ENCODE results near the gene MCF2L2. TPM values are rescaled to one million over a fixed set of nuclear protein-coding genes. Genes with fewer than 3 reads are reported as not detected.

MCF2L2 gene
- total RNA-seq, 3 donors from 2014 or later (not counting 1 experiment from before 2014, with no cell fraction given): 2.2 to 4.9 (median 2.7) TPM

GRCh38 chr3:183455089-183455488 lies 26.7 kb upstream of the MCF2L2 start:
- H3K27me3 Mint-ChIP-seq (ENCODE audit: low read depth in 2 of 2): no peaks in the 10 kb centered on the region
- H3K4me1 ChIP-seq (ENCODE audit: control insufficient read depth, insufficient read depth, low read length): no peaks in the 10 kb centered on the region
- TF ChIP-seq, protein P1, sequence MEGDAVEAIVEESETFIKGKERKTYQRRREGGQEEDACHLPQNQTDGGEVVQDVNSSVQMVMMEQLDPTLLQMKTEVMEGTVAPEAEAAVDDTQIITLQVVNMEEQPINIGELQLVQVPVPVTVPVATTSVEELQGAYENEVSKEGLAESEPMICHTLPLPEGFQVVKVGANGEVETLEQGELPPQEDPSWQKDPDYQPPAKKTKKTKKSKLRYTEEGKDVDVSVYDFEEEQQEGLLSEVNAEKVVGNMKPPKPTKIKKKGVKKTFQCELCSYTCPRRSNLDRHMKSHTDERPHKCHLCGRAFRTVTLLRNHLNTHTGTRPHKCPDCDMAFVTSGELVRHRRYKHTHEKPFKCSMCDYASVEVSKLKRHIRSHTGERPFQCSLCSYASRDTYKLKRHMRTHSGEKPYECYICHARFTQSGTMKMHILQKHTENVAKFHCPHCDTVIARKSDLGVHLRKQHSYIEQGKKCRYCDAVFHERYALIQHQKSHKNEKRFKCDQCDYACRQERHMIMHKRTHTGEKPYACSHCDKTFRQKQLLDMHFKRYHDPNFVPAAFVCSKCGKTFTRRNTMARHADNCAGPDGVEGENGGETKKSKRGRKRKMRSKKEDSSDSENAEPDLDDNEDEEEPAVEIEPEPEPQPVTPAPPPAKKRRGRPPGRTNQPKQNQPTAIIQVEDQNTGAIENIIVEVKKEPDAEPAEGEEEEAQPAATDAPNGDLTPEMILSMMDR (IDR thresholded peaks at IDR 0.05): no peak
- intact Hi-C loops (cut with micrococcal nuclease): no loop called here
- H3K4me3 Mint-ChIP-seq: no peak overlapping the region
- no peaks in the 10 kb centered on the region for H3K9me3 ChIP-seq (ENCODE audit: control insufficient read depth, insufficient read depth, low read length)
- no peak overlapping the region for H3K4me3 ChIP-seq (ENCODE audit: low read length)
- no peaks in the 10 kb centered on the region for H3K9me3 Mint-ChIP-seq
- H3K4me1 Mint-ChIP-seq: peaks cover 0 to under 1% of the 10 kb centered on the region in 2 donors
- peaks cover 16% of the 10 kb centered on the region for H3K36me3 ChIP-seq (ENCODE audit: control insufficient read depth, insufficient read depth, low read length)
- H3K36me3 Mint-ChIP-seq: peaks cover 6% of the 10 kb centered on the region
- H3K27ac Mint-ChIP-seq: no peak overlapping the region
- WGBS (ENCODE audit: insufficient coverage): 95% methylated on average over 5 of the region's 5 CpGs
- no peaks in the 10 kb centered on the region for H3K27me3 ChIP-seq (ENCODE audit: control insufficient read depth, insufficient read depth, low read length)
- H3K27ac ChIP-seq (ENCODE audit: low read length): no peak overlapping the region
- ATAC-seq: no peak
- no peak for DNase-seq

DNA sequence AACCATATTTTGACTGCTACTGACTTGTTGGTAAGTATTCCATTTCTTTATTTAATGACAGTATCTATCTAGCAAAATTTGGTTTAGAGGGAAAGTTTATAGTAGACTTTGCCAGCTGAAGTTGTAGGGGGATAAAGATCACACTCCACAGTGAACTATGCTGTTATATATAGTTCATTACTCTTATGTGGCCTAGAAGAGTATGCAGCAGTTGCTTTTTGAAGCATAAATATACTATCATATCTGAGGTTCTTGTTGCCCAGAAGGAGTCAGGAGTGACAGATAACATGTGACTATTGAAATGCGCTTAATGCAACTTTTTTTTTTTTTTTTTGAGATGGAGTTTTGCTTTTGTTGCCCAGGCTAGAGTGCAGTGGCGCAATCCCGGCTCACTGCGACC lies 25.6 kb upstream of the MCF2L2 start:
- Mint-ChIP-seq H3K4me3 (no peak overlapping the region), H3K4me1 (peaks cover 4 to 8% of the 10 kb centered on the region in 2 donors), H3K9me3 (no peaks in the 10 kb centered on the region), H3K27ac (no peak overlapping the region), H3K36me3 (peaks cover 6% of the 10 kb centered on the region), H3K27me3 (ENCODE audit: low read depth in 2 of 2) (no peaks in the 10 kb centered on the region)
- H3K4me1 ChIP-seq (ENCODE audit: control insufficient read depth, insufficient read depth, low read length): no peaks in the 10 kb centered on the region
- DNase-seq (no peak), ATAC-seq (no peak)
- intact Hi-C loops (cut with micrococcal nuclease): no loop called here
- H3K9me3 ChIP-seq (ENCODE audit: control insufficient read depth, insufficient read depth, low read length): no peaks in the 10 kb centered on the region
- H3K4me3 ChIP-seq (ENCODE audit: low read length): no peak overlapping the region
- no peaks in the 10 kb centered on the region for H3K27me3 ChIP-seq (ENCODE audit: control insufficient read depth, insufficient read depth, low read length)
- H3K27ac ChIP-seq (ENCODE audit: low read length): no peak overlapping the region
- peaks cover 16% of the 10 kb centered on the region for H3K36me3 ChIP-seq (ENCODE audit: control insufficient read depth, insufficient read depth, low read length)
- 100% methylated on average over 4 of the region's 4 CpGs for WGBS (ENCODE audit: insufficient coverage)
- TF ChIP-seq, protein P1 (IDR thresholded peaks at IDR 0.05): no peak

GRCh38 chr3:183449791-183450190 lies 21.4 kb upstream of the MCF2L2 start:
- ATAC-seq (no peak), DNase-seq (no peak)
- H3K27me3 ChIP-seq (ENCODE audit: control insufficient read depth, insufficient read depth, low read length): no peaks in the 10 kb centered on the region
- H3K27ac Mint-ChIP-seq: no peak overlapping the region
- no peaks in the 10 kb centered on the region for H3K9me3 Mint-ChIP-seq
- intact Hi-C loops (cut with micrococcal nuclease): no loop called here
- 89% methylated on average over 1 of the region's 1 CpG for whole genome bisulfite sequencing (ENCODE audit: insufficient coverage)
- H3K27ac ChIP-seq (ENCODE audit: low read length): no peak overlapping the region
- TF ChIP-seq, protein P1 (IDR thresholded peaks at IDR 0.05): no peak
- peaks cover under 1% of the 10 kb centered on the region for H3K36me3 Mint-ChIP-seq
- H3K9me3 ChIP-seq (ENCODE audit: control insufficient read depth, insufficient read depth, low read length): no peaks in the 10 kb centered on the region
- H3K4me3 ChIP-seq (ENCODE audit: low read length): no peak overlapping the region
- peaks cover 25 to 29% of the 10 kb centered on the region in 2 donors for H3K4me1 Mint-ChIP-seq
- peaks cover 12% of the 10 kb centered on the region for H3K36me3 ChIP-seq (ENCODE audit: control insufficient read depth, insufficient read depth, low read length)
- H3K4me1 ChIP-seq (ENCODE audit: control insufficient read depth, insufficient read depth, low read length): peaks cover 6% of the 10 kb centered on the region
- no peak overlapping the region for H3K4me3 Mint-ChIP-seq
- no peaks in the 10 kb centered on the region for H3K27me3 Mint-ChIP-seq (ENCODE audit: low read depth in 2 of 2)

DNA sequence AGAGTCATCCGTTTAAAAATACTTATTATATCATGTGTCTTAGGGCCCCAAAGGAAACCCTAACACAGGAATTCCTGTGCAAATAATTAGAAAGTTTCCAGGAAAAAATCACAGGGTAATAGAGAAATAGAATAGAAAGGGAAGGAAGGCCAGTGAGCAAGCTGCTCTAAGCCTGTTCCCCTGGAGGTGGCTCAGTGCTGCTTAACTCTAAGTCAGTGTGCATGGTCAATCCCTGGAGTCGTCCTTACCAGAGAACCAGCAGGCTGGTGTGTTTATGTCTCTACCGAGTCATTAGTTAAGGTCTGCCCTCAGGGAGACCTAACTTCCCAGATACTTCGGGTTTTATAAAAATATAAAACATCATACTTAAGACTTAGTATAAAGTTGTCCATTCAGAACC lies 21.0 kb upstream of the MCF2L2 start:
- Mint-ChIP-seq H3K36me3 (no peaks in the 10 kb centered on the region), H3K9me3 (no peaks in the 10 kb centered on the region), H3K27ac (peak overlapping the region in 1 of 2 donors; percentile 89), H3K27me3 (ENCODE audit: low read depth in 2 of 2) (no peaks in the 10 kb centered on the region), H3K4me1 (peaks cover 25 to 29% of the 10 kb centered on the region in 2 donors), H3K4me3 (no peak overlapping the region)
- intact Hi-C loops (cut with micrococcal nuclease): no loop called here
- DNase-seq: no peak
- H3K27ac ChIP-seq (ENCODE audit: low read length): no peak overlapping the region
- H3K4me1 ChIP-seq (ENCODE audit: control insufficient read depth, insufficient read depth, low read length): peaks cover 6% of the 10 kb centered on the region
- no peaks in the 10 kb centered on the region for H3K27me3 ChIP-seq (ENCODE audit: control insufficient read depth, insufficient read depth, low read length)
- H3K9me3 ChIP-seq (ENCODE audit: control insufficient read depth, insufficient read depth, low read length): no peaks in the 10 kb centered on the region
- H3K36me3 ChIP-seq (ENCODE audit: control insufficient read depth, insufficient read depth, low read length): peaks cover 9% of the 10 kb centered on the region
- 34% methylated on average over 2 of the region's 4 CpGs for WGBS (ENCODE audit: insufficient coverage)
- TF ChIP-seq, protein P1 (IDR thresholded peaks at IDR 0.05): no peak
- ATAC-seq: no peak
- H3K4me3 ChIP-seq (ENCODE audit: low read length): no peak overlapping the region

Measured in natural killer cell (primary cell).